Adrenal gland (tissue), 5 donors: ENCODE results near the gene TMIGD2.

Experiments used
- CTCF ChIP-seq, 6 experiments: fragments of 450-650 bp in 4 of 6; fragments of 200-600 bp in 2 of 6; sonication (generic) in 1 of 6; IDR thresholded peaks; 1 replicate in 5 of 6; 2 replicates in 1 of 6; pipeline versions ENCODE4 v1.5.1 to v1.8.0; 2016 to 2021; ENCODE audit warnings: antibody characterized with exemption in 6 of 6, mild to moderate bottlenecking in 2 of 6, moderate library complexity in 1 of 6
- POLR2A ChIP-seq, 2 donors: fragments of 450-650 bp; IDR thresholded peaks; one replicate each; pipeline ENCODE4 v1.6.1; 2017; ENCODE audit warnings: antibody characterized with exemption in 2 of 2, mild to moderate bottlenecking in 2 of 2, moderate library complexity in 1 of 2
- donor health status: DM: no; HTN: no; CAD: no.

GRCh38 chr19:4319067-4319718 is 17.0 kb upstream of the TMIGD2 start:
- TF ChIP-seq CTCF (IDR thresholded peaks at IDR 0.05) (no peak), POLR2A (IDR thresholded peaks at IDR 0.05) (no peak)
